Heart left ventricle (tissue), 16 donors: Measurements from ENCODE around the gene LSM12. TPM values are rescaled to one million over a fixed set of nuclear protein-coding genes. Genes with fewer than 3 reads are reported as not detected.

Source experiments
- ATAC-seq, 4 donors: fragments of 200-7000 bp; cut with Tn5 transposase; one replicate each; pipeline ENCODE4 v1.9.1; 2020 to 2022; ENCODE audit warnings: moderate library complexity in 4 of 4, mild to moderate bottlenecking in 3 of 4, moderate number of reproducible peaks in 1 of 4
- DNase-seq, 5 donors: peaks; one replicate each; pipeline ENCODE4 v3.0.0-alpha.2; 2020
- H3K27ac ChIP-seq, 12 donors: fragments of 200-600 bp; sonication (generic) in 4 of 12; one replicate each; pipeline versions ENCODE4 v1.5.0 to v1.8.0; 2016 to 2022; ENCODE audit warnings: mild to moderate bottlenecking in 2 of 12
- H3K27me3 ChIP-seq, 9 donors: fragments of 200-600 bp; sonication (generic) in 2 of 9; one replicate each; pipeline versions ENCODE4 v1.5.1 to v1.8.0; 2016 to 2022; ENCODE audit warnings: mild to moderate bottlenecking in 3 of 9
- H3K36me3 ChIP-seq, 9 donors: fragments of 200-600 bp; sonication (generic) in 2 of 9; one replicate each; pipeline versions ENCODE4 v1.5.0 to v1.8.0; 2018 to 2022; ENCODE audit warnings: mild to moderate bottlenecking in 2 of 9
- H3K4me1 ChIP-seq, 12 donors: fragments of 200-600 bp; sonication (generic) in 4 of 12; one replicate each; pipeline versions ENCODE4 v1.5.0 to v1.8.0; 2016 to 2022; ENCODE audit warnings: mild to moderate bottlenecking in 3 of 12
- H3K4me3 ChIP-seq, 12 donors: fragments of 200-600 bp; sonication (generic) in 4 of 12; one replicate each; pipeline versions ENCODE4 v1.5.0 to v1.8.0; 2017 to 2022; ENCODE audit warnings: mild to moderate bottlenecking in 9 of 12, moderate library complexity in 4 of 12
- H3K9me3 ChIP-seq, 12 donors: fragments of 200-600 bp; sonication (generic) in 4 of 12; one replicate each; pipeline versions ENCODE4 v1.5.0 to v1.8.0; 2016 to 2022; ENCODE audit warnings: mild to moderate bottlenecking in 1 of 12
- CTCF ChIP-seq, 12 donors: fragments of 200-600 bp; sonication (generic) in 4 of 12; IDR thresholded peaks; one replicate each; pipeline versions ENCODE4 v1.5.0 to v1.8.0; 2018 to 2022; ENCODE audit warnings: antibody characterized with exemption in 12 of 12, mild to moderate bottlenecking in 5 of 12
- POLR2A ChIP-seq, 2 donors: fragments of 450-650 bp; IDR thresholded peaks; one replicate each; pipeline ENCODE4 v1.6.1; 2017; ENCODE audit warnings: antibody characterized with exemption in 2 of 2, mild to moderate bottlenecking in 2 of 2, moderate library complexity in 2 of 2
- WGBS, 4 donors: extraction: QIAGEN DNeasy Blood & Tissue Kit in 2 of 4; methylation state at CpG; one replicate each; pipeline versions ENCODE4 v1.1.5 to v1.1.7; 2013 to 2018; 5-methylcytosine and 5-hydroxymethylcytosine counted together
- intact Hi-C, 10 donors: fragments of 100-400 bp; cut with DNase I; formaldehyde crosslinking; loops; one replicate each; pipeline versions ENCODE4 v1.11.1 to v1.14.2; 2022
- polyA plus RNA-seq, 2 donors: library from polyadenylated mRNA; stranded (reverse); fragments of 200-250 nt; gene quantifications; one replicate each; pipeline ENCODE4 v1.2.3, GENCODE V29; 2013
- total RNA-seq, 9 donors: library from RNA; depleted of rRNA in 2 of 9; stranded (reverse); fragments of >200 nt in 2 of 9; fragmentation: NEBNext Ultra II Directional in 3 of 9; extraction: Animal tissue kit (Norgen Biotek cat#: 25700) in 3 of 9; gene quantifications; one replicate each; pipeline versions ENCODE4 v1.1.0 to v1.2.4, GENCODE V29; 2016 to 2023
- donor health status: ischemic (EF 13 %, LVEDD 7.1; RV severe dilation, severe dysfunction).
- donor health status: healthy with polysubstance abuse.
- donor health status: DM: no; HTN: yes; CAD: no.
- donor health status: DM: no; HTN: no; CAD: no.
- donor health status: ischemic (EF 25% LVEDD 6.9; RV normal size, moderate dysfunction).
- donor health status: ischemic (EF 25% LVEDD 5.7; RV mildly dilated, moderate dysfunction).
- donor health status: healthy.
- donor health status: DM: yes; HTN: yes; CAD: no.
- donor health status: ischemic (EF 35%, LVEDD 5.7; RV mildly dilated, moderate dysfunction).
- donor health status: nonischemic (EF 11% LVEDD 7.7; RV severe dilation, severe dysfunction).
- donor health status: DM: yes; HTN: yes; CAD: no.
- donor health status: PGD.
- donor health status: ischemic (EF 29% LVEDD 5.4; RV normal size, mild dysfunction).
- donor health status: nonischemic (EF 23%, LVEDD 6.1; RV moderate dilation, normal function).

Gene LSM12
- total and polyA plus RNA-seq, 11 donors = 30.8 to 55.6 (median 43.7) TPM

- no peak overlapping the region for H3K27ac ChIP-seq
- ATAC-seq (no peak), DNase-seq (no peak)
- intact Hi-C loops = no loop called here
- 79 to 92% (median 80%) methylated on average over 8 of the region's 8 CpGs for WGBS, 4 donors
- no peaks in the 10 kb centered on the region for H3K36me3 ChIP-seq
- no peaks in the 10 kb centered on the region for H3K9me3 ChIP-seq
- peak overlapping the region in 8 of 12 donors; percentile 41 to 62 (median 52) for H3K4me3 ChIP-seq
- TF ChIP-seq POLR2A (IDR thresholded peaks at IDR 0.05) = no peak
- no peak for TF ChIP-seq CTCF (IDR thresholded peaks at IDR 0.05)
- peaks cover 0 to 63% (median 9%) of the 10 kb centered on the region in 9 donors for H3K27me3 ChIP-seq
- H3K4me1 ChIP-seq = peaks cover 0 to 23% (median 8%) of the 10 kb centered on the region in 12 donors
Observed at GRCh38 chr17:43984521-43984920, 82.0 kb downstream of the LSM12 start.

Other genes starting within 250 kb of the LSM12 start
- gene MPP3, start 233.5 kb downstream of the LSM12 start, total RNA-seq = 10 to 100 TPM; 13.8 to 70.2 (median 25.3) TPM
- 10 to 100 TPM; 40.0 to 45.4 TPM for gene MPP3, start 233.5 kb downstream of the LSM12 start, polyA plus RNA-seq
- 10 to 100 TPM in 7 of 9 donors, 1 to 10 TPM in 2; 7.3 to 85.8 (median 19.9) TPM for gene CD300LG, start 219.5 kb downstream of the LSM12 start, total RNA-seq
- gene CD300LG, start 219.5 kb downstream of the LSM12 start, polyA plus RNA-seq = 10 to 100 TPM; 15.5 to 37.2 TPM
- 10 to 100 TPM; 10.4 to 22.3 (median 15.4) TPM for gene MPP2, start 159.1 kb downstream of the LSM12 start, total RNA-seq
- 10 to 100 TPM in 1 of 2 donors, 1 to 10 TPM in 1; 6.7 to 12.8 TPM for gene MPP2, start 159.1 kb downstream of the LSM12 start, polyA plus RNA-seq
- not detected for gene PPY, start 124.2 kb downstream of the LSM12 start, total RNA-seq
- not detected for gene PPY, start 124.2 kb downstream of the LSM12 start, polyA plus RNA-seq
- gene PYY, start 112.7 kb downstream of the LSM12 start, total RNA-seq = not detected
- gene PYY, start 112.7 kb downstream of the LSM12 start, polyA plus RNA-seq = not detected
- gene NAGS, start 62.0 kb downstream of the LSM12 start, total RNA-seq = 1 to 10 TPM in 3 of 9 donors, under 1 TPM in 6; 0.20 to 1.2 (median 0.37) TPM
- 1 to 10 TPM in 1 of 2 donors, under 1 TPM in 1; 0.57 to 1.2 TPM for gene NAGS, start 62.0 kb downstream of the LSM12 start, polyA plus RNA-seq
- gene TMEM101, start 51.7 kb downstream of the LSM12 start, total RNA-seq = 10 to 100 TPM; 13.4 to 22.1 (median 19.3) TPM
- 10 to 100 TPM; 16.7 to 31.1 TPM for gene TMEM101, start 51.7 kb downstream of the LSM12 start, polyA plus RNA-seq
- gene G6PC3, start 4.1 kb upstream of the LSM12 start, total RNA-seq = 10 to 100 TPM; 28.5 to 46.5 (median 36.6) TPM
- gene G6PC3, start 4.1 kb upstream of the LSM12 start, polyA plus RNA-seq = 10 to 100 TPM; 52.4 to 75.1 TPM
- 100 to 1,000 TPM in 2 of 9 donors, 10 to 100 TPM in 7; 54.6 to 283 (median 70.1) TPM for gene HDAC5, start 57.0 kb upstream of the LSM12 start, total RNA-seq
- gene HDAC5, start 57.0 kb upstream of the LSM12 start, polyA plus RNA-seq = 10 to 100 TPM; 64.2 to 91.0 TPM
- 1 to 10 TPM in 4 of 9 donors, under 1 TPM in 5; 0.47 to 5.8 (median 0.84) TPM for gene HROB, start 75.3 kb upstream of the LSM12 start, total RNA-seq
- under 1 TPM; 0.34 to 0.42 TPM for gene HROB, start 75.3 kb upstream of the LSM12 start, polyA plus RNA-seq
- 10 to 100 TPM in 7 of 9 donors, 1 to 10 TPM in 2; 7.7 to 71.1 (median 13.8) TPM for gene ASB16, start 104.0 kb upstream of the LSM12 start, total RNA-seq
- 1 to 10 TPM; 1.5 to 5.1 TPM for gene ASB16, start 104.0 kb upstream of the LSM12 start, polyA plus RNA-seq
- gene TMUB2, start 120.3 kb upstream of the LSM12 start, total RNA-seq = 10 to 100 TPM; 18.8 to 37.4 (median 21.8) TPM
- 10 to 100 TPM; 24.7 to 35.1 TPM for gene TMUB2, start 120.3 kb upstream of the LSM12 start, polyA plus RNA-seq
- 10 to 100 TPM; 24.1 to 51.9 (median 35.3) TPM for gene ATXN7L3, start 133.2 kb upstream of the LSM12 start, total RNA-seq
- 10 to 100 TPM; 24.3 to 54.4 TPM for gene ATXN7L3, start 133.2 kb upstream of the LSM12 start, polyA plus RNA-seq
- gene UBTF, start 153.0 kb upstream of the LSM12 start, total RNA-seq = 10 to 100 TPM; 33.1 to 61.2 (median 44.2) TPM
- gene UBTF, start 153.0 kb upstream of the LSM12 start, polyA plus RNA-seq = 10 to 100 TPM; 34.1 to 41.6 TPM
- gene SLC4A1, start 201.5 kb upstream of the LSM12 start, total RNA-seq = 1 to 10 TPM in 1 of 9 donors, under 1 TPM in 7, not detected in 1; 0.29 to 3.3 (median 0.61) TPM
- under 1 TPM in 1 of 2 donors, not detected in 1; 0.03 TPM for gene SLC4A1, start 201.5 kb upstream of the LSM12 start, polyA plus RNA-seq
- 1 to 10 TPM in 2 of 9 donors, under 1 TPM in 6, not detected in 1; 0.27 to 1.3 (median 0.57) TPM for gene RUNDC3A, start 241.9 kb upstream of the LSM12 start, total RNA-seq
- under 1 TPM; 0.19 to 0.57 TPM for gene RUNDC3A, start 241.9 kb upstream of the LSM12 start, polyA plus RNA-seq